ENCODE data around the gene PLA2G10.
"Not testable (repeated sequence)": the region's sequence is repeated elsewhere in the genome, so short reads cannot be mapped to it uniquely, and the experiment has no call there.

The PLA2G10 gene, protein sequence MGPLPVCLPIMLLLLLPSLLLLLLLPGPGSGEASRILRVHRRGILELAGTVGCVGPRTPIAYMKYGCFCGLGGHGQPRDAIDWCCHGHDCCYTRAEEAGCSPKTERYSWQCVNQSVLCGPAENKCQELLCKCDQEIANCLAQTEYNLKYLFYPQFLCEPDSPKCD

GRCh38 chr16:14694129-14694528, at the start of gene PLA2G10:
PLA2G10 (minus strand) TSS chr16:14694308; CDS start chr16:14694229, 79 bp downstream.
- DNase-seq: not testable (repeated sequence)

DNA sequence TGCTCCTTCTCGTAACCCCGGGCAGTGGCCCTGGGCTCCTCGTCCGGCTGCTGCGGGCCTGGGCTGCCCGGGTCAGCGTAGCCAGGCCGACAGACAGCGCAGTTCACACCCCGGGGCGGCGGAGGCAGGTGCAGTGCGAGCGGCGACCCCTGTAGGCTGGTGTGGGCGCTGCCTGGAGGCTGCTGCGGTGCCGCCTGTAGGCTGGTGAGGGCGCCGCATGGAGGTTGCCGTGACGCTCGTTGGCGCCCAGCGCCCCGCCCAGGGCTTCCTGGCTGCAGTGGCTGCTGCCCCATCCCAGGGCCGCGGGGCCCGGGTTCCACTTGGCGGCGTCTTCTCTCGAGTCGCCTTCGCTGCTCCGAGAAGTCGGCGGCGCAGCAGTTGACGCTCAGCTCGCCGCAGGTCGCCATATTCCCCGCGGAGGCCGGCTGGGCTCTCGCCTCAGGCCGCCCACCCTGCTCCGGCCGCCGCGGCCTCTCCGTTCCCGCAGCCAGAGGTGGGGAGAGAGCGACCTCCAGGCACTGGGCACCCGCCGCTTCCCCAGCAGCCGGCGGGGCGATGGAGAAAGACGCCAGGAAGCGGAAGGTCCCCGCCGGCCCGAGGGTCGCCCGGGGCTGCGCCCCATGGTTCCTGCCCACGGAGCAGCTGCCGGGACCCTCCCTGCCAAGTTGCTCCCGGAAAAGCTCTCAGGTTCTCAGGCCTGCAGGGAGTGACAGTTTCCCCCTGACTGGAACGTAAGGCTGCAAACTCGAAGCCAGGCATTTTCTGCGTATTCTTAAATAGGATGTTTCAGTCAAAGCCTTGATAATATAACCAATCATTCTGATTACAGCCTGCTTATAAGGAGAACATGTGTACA, 48.4 kb upstream of the PLA2G10 start, which contains the start of gene NPIPA2:
NPIPA2 (plus strand) TSS at position 261 of the 856 bp plus-strand sequence. CDS start 5,533 bp downstream, outside the sequence.
- not testable (repeated sequence) for DNase-seq

GRCh38 chr16:14741794-14742193, 47.7 kb upstream of the PLA2G10 start:
- DNase-seq: not testable (repeated sequence)

DNA sequence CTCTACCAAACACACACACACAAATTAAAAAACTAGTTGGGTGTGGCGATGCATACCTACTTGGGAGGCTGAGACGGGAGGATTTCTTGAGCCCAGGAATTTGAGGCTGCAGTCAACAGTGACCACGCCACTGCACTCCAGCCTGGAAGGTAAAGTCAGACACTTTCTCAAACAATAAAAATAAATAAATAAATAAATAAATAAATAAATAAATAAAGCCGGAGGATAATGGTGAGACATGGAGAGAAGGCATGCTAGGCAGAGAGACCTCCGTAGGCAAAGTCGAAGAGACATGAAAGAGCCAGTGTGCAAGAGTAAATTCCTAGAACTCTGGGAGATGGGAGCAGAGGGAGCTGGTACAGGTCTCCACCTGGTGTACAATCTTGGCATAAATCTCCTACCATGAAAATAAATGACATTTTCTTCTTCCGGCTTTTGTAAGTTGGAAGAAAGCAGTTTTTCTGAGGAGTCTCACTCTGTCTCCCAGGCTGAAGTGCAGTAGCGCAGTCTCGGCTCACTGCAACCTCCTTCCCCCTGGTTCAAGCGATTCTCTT, 46.8 kb upstream of the PLA2G10 start:
- not testable (repeated sequence) for DNase-seq

DNA sequence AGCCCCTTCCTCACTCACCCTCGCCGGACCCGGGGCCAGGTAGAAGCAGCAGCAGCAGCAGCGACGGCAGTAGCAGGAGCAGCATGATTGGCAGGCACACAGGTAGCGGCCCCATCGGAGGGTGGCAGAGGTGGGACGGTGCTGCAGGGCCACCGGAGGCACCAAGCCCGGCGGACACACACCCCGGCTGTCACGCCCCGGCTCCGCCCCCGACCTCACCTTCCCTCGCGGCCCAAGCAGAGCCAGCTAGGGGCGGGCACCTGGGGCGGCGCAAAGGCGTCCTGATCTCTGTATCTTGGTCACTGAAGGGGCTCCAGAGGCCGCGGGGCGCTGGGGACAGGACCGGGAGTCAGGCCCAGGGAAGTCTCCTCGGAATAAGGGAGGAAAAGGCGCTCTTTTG, 39.1 kb upstream of the PLA2G10 start:
- DNase-seq: not testable (repeated sequence)

DNA sequence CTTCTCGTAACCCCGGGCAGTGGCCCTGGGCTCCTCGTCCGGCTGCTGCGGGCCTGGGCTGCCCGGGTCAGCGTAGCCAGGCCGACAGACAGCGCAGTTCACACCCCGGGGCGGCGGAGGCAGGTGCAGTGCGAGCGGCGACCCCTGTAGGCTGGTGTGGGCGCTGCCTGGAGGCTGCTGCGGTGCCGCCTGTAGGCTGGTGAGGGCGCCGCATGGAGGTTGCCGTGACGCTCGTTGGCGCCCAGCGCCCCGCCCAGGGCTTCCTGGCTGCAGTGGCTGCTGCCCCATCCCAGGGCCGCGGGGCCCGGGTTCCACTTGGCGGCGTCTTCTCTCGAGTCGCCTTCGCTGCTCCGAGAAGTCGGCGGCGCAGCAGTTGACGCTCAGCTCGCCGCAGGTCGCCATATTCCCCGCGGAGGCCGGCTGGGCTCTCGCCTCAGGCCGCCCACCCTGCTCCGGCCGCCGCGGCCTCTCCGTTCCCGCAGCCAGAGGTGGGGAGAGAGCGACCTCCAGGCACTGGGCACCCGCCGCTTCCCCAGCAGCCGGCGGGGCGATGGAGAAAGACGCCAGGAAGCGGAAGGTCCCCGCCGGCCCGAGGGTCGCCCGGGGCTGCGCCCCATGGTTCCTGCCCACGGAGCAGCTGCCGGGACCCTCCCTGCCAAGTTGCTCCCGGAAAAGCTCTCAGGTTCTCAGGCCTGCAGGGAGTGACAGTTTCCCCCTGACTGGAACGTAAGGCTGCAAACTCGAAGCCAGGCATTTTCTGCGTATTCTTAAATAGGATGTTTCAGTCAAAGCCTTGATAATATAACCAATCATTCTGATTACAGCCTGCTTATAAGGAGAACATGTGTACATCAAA, 9.3 kb upstream of the PLA2G10 start, which contains the start of gene NPIPA3:
NPIPA3 (plus strand) TSS at position 256 of the 856 bp plus-strand sequence. CDS start 5,533 bp downstream, outside the sequence.
- DNase-seq: not testable (repeated sequence)

- not testable (repeated sequence) for DNase-seq
These were observed 8.6 kb upstream of the PLA2G10 start for GRCh38 chr16:14702672-14703071.

GRCh38 chr16:14701859-14702258, 7.8 kb upstream of the PLA2G10 start:
- DNase-seq: not testable (repeated sequence)

DNA sequence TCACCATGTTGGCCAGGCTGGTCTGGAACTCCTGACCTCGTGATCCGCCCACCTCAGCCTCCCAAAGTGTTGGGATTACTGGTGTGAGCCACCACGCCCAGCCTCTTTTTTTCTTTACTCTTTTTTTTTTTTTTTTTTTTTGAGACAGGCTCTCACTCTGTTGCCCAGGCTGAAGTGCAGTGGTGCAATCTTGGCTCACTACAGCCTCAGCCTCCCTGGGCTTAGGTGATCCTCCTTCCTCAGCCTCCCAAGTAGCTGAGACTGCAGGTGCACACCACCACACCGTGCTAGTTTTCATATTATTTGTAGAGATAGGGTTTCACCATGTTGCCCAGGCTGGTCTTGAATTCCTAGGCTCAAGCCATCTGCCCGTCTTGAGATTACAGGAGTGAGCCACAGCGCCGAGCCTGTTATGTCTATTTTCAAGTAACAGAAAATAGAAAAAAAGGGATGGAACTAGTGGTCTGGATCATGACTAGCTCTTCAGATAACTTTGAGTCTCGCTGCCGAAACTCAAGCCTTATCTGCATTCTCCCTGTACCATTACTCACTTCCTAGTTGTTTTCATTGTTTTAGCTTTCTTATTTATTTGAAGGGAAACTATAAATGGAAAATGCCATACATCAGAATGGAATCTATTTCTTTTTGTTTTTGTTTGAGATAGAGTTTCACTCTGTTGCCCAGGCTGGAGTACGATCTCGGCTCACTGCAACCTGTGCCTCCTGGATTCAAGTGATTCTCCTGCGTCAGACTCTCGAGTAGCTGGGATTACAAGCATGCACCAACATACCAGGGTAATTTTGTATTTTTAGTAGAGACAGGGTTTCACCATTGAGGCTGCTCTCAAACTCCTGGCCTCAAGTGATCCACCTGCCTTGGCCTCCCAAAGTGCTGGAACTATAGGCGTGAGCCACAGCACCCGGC, 8.0 kb downstream of the PLA2G10 start:
- not testable (repeated sequence) for DNase-seq

DNA sequence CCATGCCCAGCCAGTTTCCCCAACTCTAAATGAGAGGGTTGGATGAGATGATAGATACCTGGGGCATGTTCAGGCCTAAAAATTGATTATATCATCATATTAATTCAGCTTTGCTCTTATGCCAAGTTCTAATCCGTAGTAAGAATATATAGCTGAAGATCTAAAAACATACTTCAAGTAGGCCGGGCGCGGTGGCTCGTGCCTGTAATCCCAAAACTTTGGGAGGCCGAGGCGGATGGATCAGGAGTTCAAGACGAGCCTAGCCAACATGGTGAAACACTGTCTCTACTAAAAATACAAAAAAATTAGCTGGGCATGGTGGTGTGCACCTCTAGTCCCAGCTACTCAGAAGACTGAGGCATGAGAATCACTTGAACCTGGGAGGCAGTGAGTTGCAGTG, 12.0 kb downstream of the PLA2G10 start:
- DNase-seq: no peak

GRCh38 chr16:14681115-14681514, 13.0 kb downstream of the PLA2G10 start:
- no peak for DNase-seq

- not testable (repeated sequence) for DNase-seq
These were observed 13.7 kb downstream of the PLA2G10 start for GRCh38 chr16:14680396-14680795.

GRCh38 chr16:14678748-14679497, 15.2 kb downstream of the PLA2G10 start:
- no peak for DNase-seq

GRCh38 chr16:14677627-14678026, 16.5 kb downstream of the PLA2G10 start:
- no peak for DNase-seq

- DNase-seq: no peak
These were observed 17.5 kb downstream of the PLA2G10 start for GRCh38 chr16:14676633-14677032.

GRCh38 chr16:14672403-14672971, 21.6 kb downstream of the PLA2G10 start:
- no peak for DNase-seq

GRCh38 chr16:14669776-14670175, 24.3 kb downstream of the PLA2G10 start:
- DNase-seq: no peak

DNA sequence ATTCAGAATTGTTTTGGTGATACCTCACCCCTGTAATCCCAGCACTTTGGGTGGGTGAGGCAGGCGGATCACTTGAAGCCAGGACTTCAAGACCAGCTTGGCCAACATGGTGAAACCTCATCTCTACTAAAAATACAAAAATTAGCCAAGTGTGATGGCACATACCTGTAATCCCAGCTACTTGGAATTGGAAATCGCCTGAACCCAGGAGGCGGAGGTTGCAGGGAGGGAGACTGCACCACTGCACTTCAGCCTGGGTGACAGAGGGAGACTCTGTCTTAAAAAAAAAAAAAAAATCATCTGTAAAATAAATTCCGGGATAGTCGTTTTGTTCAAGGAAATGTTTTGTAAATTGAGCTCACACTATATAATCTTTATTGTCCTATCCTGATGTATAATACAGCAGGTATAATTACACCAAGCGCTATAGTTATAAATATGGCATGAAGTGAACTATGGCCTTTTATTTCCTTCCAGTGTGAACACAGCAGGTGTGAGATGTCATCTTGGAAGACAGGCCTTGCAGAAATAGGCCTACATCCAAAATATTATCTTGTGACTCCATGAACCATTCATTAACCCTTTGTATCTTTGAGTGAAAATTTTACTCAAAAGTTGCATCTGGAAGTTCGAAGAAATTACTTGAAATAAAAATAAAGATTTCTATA, 25.4 kb downstream of the PLA2G10 start:
- DNase-seq: no peak
